ENCODE measurements around the gene CTSH.

GRCh38 chr15:78976691-78977090 is 31.8 kb upstream of the CTSH start:
- TF ChIP-seq ZNF121 (CRISPR knock-in tag; IDR thresholded peaks at IDR 0.05) (no peak), ZNF3 (CRISPR knock-in tag; IDR thresholded peaks at IDR 0.05) (no peak), KDM6A (CRISPR knock-in tag; IDR thresholded peaks at IDR 0.05; ENCODE audit: low read depth) (no peak), EZH2 (conservative IDR thresholded peaks at IDR 0.05; ENCODE audit: low read depth, low read length) (no peak), MAX (IDR thresholded peaks at IDR 0.05) (no peak), CTCF (CRISPR knock-in tag; IDR thresholded peaks at IDR 0.05) (no peak), TMF1 (CRISPR knock-in tag; IDR thresholded peaks at IDR 0.05; ENCODE audit: low read depth) (no peak), HDAC2 (CRISPR knock-in tag; IDR thresholded peaks at IDR 0.05) (no peak), ZKSCAN8 (CRISPR knock-in tag; IDR thresholded peaks at IDR 0.05; ENCODE audit: borderline replicate concordance) (no peak), NFYB (CRISPR knock-in tag; IDR thresholded peaks at IDR 0.05) (no peak), CHD2 (IDR thresholded peaks at IDR 0.05; ENCODE audit: low read depth, low read length) (no peak), SALL1 (CRISPR knock-in tag; IDR thresholded peaks at IDR 0.05) (no peak)
